Neutrophil (primary cell): ENCODE data around the gene NAXE.

ENCODE experiments used
- H3K27ac ChIP-seq: fragments of 200-600 bp; sonication (generic); 2 replicates; pipeline ENCODE4 v1.5.1; 2016; ENCODE audit warnings: mild to moderate bottlenecking, moderate library complexity
- H3K27me3 ChIP-seq: fragments of 200-600 bp; sonication (generic); 2 replicates; pipeline ENCODE4 v1.6.0; 2016; ENCODE audit warnings: mild to moderate bottlenecking
- H3K36me3 ChIP-seq: fragments of 200-600 bp; sonication (generic); 2 replicates; pipeline ENCODE4 v1.5.1; 2017
- H3K4me1 ChIP-seq, 2 experiments: fragments of 200-600 bp in 1 of 2; sonication (generic) in 1 of 2; 1 replicate in 1 of 2; 2 replicates in 1 of 2; pipeline versions ENCODE4 v1.5.1 to v1.6.1; 2013 to 2016; ENCODE audit warnings: low read depth in 1 of 2, low read length in 1 of 2, mild to moderate bottlenecking in 1 of 2, moderate library complexity in 1 of 2; ENCODE audit not compliant: control insufficient read depth in 1 of 2, insufficient read depth in 1 of 2
- H3K4me3 ChIP-seq, 2 experiments: fragments of 200-600 bp in 1 of 2; sonication (generic) in 1 of 2; 1 replicate in 1 of 2; 2 replicates in 1 of 2; pipeline ENCODE4 v1.5.1; 2013 to 2016; ENCODE audit warnings: low read depth in 1 of 2, low read length in 1 of 2, mild to moderate bottlenecking in 1 of 2, moderate library complexity in 1 of 2
- H3K9me3 ChIP-seq: fragments of 200-600 bp; sonication (generic); 2 replicates; pipeline ENCODE4 v1.5.1; 2016
- TF ChIP-seq, protein P1 (sequence below): fragments of 200-600 bp; sonication (generic); IDR thresholded peaks from 2 replicates; pipeline ENCODE4 v1.5.1; 2016; ENCODE audit warnings: antibody characterized with exemption

Gene NAXE

GRCh38 chr1:156556354-156556753 is 35.2 kb upstream of the NAXE start:
- TF ChIP-seq, protein P1, sequence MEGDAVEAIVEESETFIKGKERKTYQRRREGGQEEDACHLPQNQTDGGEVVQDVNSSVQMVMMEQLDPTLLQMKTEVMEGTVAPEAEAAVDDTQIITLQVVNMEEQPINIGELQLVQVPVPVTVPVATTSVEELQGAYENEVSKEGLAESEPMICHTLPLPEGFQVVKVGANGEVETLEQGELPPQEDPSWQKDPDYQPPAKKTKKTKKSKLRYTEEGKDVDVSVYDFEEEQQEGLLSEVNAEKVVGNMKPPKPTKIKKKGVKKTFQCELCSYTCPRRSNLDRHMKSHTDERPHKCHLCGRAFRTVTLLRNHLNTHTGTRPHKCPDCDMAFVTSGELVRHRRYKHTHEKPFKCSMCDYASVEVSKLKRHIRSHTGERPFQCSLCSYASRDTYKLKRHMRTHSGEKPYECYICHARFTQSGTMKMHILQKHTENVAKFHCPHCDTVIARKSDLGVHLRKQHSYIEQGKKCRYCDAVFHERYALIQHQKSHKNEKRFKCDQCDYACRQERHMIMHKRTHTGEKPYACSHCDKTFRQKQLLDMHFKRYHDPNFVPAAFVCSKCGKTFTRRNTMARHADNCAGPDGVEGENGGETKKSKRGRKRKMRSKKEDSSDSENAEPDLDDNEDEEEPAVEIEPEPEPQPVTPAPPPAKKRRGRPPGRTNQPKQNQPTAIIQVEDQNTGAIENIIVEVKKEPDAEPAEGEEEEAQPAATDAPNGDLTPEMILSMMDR: no peak
- Histone ChIP-seq H3K27ac (no peak overlapping the region), H3K4me1 (peaks cover 0 to 2% of the 10 kb centered on the region in 2 experiments), H3K36me3 (peaks cover 57% of the 10 kb centered on the region), H3K27me3 (no peaks in the 10 kb centered on the region), H3K9me3 (no peaks in the 10 kb centered on the region), H3K4me3 (no peak overlapping the region)

- TF ChIP-seq, protein P1: no peak
- no peaks in the 10 kb centered on the region for H3K4me1 ChIP-seq
- no peak overlapping the region for H3K27ac ChIP-seq
- no peak overlapping the region for H3K4me3 ChIP-seq
- H3K9me3 ChIP-seq: no peaks in the 10 kb centered on the region
- no peaks in the 10 kb centered on the region for H3K27me3 ChIP-seq
- H3K36me3 ChIP-seq: peaks cover 75% of the 10 kb centered on the region
Observed at GRCh38 chr1:156559086-156559796, 32.3 kb upstream of the NAXE start.

- Histone ChIP-seq H3K27ac (no peak overlapping the region), H3K36me3 (peaks cover 76% of the 10 kb centered on the region), H3K27me3 (no peaks in the 10 kb centered on the region), H3K4me3 (no peak overlapping the region), H3K4me1 (no peaks in the 10 kb centered on the region), H3K9me3 (no peaks in the 10 kb centered on the region)
- TF ChIP-seq, protein P1: no peak
Observed at GRCh38 chr1:156559797-156560385, 31.7 kb upstream of the NAXE start.

DNA sequence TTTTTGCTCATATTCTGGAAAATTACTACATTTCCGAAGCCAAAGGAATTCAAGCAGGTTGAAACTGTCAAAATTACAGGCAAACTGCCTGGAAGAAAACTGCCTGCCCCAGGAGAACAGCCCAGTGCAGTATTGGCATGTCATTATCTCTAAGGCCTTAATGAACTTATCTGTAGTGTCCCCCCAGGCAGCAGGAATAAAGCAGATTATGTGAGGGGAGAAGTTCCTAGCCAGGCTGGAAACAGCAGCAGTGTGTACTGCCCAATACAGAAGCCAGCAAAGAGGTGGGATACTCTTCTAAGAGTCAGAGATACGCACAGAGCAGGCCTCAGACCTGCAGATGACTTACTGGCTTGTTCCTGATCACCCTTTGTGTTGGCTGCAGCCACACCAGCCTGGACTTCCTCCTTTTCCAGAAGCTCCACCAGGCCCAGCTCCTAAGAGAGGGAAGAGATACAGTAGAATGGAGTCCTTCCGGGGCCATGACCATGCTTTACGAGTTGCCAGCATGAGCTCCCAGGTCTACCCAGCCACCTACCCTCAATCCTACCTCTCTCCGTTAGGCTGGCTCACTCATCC is 30.9 kb upstream of the NAXE start:
- Histone ChIP-seq H3K27ac (no peak overlapping the region), H3K4me3 (no peak overlapping the region), H3K9me3 (no peaks in the 10 kb centered on the region), H3K27me3 (no peaks in the 10 kb centered on the region), H3K4me1 (no peaks in the 10 kb centered on the region), H3K36me3 (peaks cover 78% of the 10 kb centered on the region)
- TF ChIP-seq, protein P1: no peak

DNA sequence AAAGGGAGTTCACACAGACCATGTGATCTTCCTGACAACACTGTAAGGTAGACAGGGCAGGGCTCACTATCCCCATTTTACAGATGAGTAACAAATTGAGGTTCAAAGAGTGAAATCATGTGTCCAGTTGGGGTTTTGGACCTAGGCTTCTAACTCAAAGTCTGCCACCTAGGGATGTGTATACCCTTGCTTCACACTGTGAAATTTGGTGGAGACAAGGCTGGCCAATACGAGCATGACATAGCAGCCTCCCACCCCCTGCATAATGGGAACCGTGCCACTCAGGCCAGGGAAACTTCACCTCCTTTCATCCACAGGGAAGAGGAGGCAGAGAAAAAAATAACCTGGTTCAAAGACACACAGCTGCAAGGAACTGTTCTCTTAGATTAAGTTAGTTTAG is 26.1 kb upstream of the NAXE start:
- Histone ChIP-seq H3K9me3 (no peaks in the 10 kb centered on the region), H3K4me3 (no peak overlapping the region), H3K36me3 (peaks cover 75% of the 10 kb centered on the region), H3K27ac (no peak overlapping the region), H3K4me1 (no peaks in the 10 kb centered on the region), H3K27me3 (no peaks in the 10 kb centered on the region)
- TF ChIP-seq, protein P1: no peak
